Suppressor macrophage treated with lipopolysaccharide for 4 hours (primary cell): Measurements from ENCODE around the gene NKAPL.

Experiments
- DNase-seq: peaks from one replicate; pipeline ENCODE4 v3.0.0-alpha.2; 2020

NKAPL gene

DNA sequence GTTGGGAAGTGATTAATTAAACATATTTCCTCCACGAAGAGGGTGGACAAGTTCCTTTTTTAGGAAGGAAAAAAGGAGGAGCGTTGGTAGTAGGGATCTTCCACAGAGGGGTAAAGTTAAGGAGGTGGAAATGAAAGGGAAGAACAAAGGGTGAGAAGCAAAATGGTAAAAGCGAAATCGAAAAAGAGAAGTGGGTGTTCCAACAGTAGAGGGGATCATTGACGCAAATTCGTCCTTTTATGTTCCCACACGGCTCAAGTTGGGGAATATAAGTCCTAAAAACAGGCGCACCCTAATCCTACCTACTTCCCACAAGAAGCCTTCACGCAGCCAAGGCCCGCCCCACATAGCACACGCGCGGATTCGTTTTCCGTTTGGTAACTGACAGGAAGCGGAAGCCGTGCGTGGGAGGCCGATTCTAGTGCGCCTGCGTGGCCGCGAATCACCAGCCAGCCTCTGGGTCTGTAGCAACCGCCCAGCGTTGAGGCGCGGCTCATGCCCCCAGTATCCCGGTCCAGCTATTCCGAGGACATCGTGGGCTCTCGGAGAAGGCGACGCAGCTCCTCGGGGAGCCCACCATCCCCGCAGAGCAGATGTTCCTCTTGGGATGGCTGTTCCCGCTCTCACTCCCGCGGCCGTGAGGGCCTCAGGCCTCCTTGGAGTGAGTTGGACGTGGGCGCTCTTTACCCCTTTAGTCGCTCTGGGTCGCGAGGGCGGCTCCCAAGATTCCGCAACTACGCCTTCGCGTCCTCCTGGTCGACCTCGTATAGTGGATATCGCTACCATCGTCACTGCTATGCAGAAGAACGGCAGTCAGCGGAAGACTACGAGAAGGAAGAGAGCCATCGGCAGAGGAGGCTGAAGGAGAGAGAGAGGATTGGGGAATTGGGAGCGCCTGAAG, at the start of gene NKAPL:
TSS of gene NKAPL (plus strand) at position 421 of the 901 bp plus-strand sequence. CDS start at position 496, 75 bp downstream.
- peak; percentile 85 for DNase-seq

GRCh38 chr6:28209753-28210535, 49.2 kb upstream of the NKAPL start:
- DNase-seq: no peak

DNA sequence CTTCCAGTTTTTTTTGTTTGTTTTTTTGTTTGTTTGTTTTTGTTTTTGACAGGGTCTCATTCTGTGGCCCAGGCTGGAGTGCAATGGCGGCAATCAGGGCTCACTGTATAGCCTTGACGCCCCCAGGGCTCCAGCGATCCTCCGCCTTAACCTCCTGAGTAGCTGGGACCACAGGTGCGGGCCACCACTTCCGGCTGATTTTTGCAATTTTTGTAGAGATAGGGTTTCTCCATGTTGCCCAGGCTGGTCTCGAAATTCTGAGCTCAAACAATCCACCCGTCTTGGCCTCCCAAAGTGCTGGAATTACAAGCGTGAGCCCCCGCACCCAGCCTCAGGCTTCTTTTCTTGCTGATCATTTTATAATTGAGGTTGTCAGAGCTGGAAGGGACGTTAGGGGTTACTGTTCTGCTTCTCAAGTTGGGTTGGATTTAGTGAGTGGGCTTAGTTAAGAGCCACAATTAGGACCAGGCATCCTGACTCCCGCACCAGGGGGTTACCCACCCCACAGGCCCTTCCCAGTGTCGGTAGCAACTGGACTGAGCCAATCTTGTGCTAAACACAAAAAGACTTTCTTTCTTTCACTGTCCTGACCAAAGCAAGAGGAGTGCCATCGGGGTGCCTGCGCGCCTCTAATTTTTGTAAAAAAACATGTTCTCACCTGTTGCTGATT, 47.1 kb upstream of the NKAPL start:
- no peak for DNase-seq

DNA sequence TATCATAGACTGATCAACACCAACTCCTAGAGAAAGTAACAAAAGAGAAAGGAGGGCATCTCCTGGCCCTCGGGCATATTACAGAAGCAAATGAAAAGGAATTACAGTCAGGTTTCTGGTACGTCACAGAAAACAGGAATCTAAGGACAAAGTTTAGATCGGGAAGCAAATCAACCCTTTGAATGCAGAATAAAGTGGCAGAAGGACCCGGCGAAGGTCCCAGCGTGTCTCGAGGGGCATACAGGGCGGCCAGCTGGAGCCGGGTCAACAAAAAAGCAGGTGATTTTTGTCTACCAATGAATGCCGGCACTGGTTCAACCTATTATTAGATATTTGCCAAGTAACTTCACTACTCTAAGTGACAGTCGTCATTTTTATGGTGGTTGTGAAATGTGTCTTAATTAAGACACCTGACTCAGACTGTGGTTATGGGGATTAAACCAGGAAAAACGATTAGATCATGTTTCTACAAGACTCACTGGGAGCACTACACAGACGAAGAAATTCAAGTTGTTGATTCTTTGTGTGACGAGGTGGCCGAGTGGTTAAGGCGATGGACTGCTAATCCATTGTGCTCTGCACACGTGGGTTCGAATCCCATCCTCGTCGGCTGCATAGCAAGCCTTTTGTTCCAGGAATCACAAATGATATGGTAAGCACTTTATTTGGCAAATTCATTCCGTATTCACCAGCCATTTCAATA, 46.4 kb upstream of the NKAPL start:
- DNase-seq: peak; percentile 79

- no peak for DNase-seq
Observed at GRCh38 chr6:28213213-28213523, 45.9 kb upstream of the NKAPL start.

- no peak for DNase-seq
Observed at GRCh38 chr6:28215425-28215824, 43.7 kb upstream of the NKAPL start.

DNA sequence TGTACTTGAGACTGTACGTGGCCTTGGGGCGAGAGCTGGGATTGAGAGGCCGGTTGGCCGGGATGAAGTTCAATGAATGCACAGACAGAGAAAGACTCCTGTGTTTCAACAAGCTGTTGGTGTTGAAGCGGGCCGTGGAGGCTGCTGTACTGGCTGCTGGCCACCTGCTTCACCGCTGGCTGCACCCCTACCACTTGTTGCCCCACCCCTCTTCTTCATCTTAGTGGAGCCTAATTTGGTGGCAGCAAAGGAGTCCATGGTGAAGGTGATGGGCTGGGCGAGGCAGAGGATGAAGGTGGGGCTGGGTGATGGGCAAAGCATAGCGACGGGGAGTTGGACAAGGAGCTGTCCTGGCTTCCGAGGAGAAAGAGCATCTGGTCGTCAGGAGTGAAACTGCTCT, 41.2 kb upstream of the NKAPL start:
- no peak for DNase-seq

DNA sequence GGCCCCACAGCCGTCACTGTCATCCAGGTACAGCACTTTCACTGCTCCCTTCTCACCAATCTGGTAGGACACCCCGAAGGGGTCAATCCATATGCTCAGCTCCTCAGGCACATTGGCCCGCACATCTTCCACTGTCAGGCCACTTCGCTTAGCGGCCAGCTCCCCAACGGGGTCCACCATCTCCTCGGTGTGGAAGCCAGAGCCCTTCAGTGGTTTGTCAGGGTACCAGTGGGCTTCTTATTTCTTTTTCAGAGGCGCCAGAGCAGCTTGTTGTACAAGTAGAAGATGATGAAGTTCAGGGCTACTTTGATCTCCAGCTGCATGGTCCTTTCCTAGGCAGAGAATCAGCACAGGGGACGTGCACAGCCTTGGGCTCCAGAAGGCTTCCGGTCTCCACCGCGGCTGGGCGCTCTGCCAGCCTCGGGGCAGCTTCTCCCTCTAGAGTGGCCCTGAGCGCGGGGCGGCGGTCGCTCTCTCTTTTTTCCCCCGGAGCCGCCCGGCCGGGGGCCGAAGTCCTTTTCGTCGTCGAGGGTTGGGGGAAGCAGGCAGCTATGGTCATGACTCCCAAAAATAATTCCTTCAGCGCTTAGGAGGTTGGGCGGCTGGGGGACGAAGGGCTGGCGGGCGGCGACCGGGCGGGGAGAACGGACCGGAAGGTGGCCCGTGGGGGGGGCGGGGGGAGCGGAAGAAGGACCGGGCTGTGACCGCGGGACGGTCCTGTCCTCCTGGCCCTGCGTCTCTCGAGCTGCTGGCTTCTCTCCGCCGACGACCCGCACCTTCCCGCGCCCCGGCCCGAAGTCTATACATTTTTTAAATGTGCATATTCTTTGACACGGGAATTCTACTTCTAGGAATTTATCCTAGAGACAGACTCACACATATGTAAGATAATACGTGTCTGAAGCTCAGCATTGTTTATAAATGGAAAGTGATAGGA, 40.5 kb upstream of the NKAPL start:
- peak; percentile 77 for DNase-seq

DNA sequence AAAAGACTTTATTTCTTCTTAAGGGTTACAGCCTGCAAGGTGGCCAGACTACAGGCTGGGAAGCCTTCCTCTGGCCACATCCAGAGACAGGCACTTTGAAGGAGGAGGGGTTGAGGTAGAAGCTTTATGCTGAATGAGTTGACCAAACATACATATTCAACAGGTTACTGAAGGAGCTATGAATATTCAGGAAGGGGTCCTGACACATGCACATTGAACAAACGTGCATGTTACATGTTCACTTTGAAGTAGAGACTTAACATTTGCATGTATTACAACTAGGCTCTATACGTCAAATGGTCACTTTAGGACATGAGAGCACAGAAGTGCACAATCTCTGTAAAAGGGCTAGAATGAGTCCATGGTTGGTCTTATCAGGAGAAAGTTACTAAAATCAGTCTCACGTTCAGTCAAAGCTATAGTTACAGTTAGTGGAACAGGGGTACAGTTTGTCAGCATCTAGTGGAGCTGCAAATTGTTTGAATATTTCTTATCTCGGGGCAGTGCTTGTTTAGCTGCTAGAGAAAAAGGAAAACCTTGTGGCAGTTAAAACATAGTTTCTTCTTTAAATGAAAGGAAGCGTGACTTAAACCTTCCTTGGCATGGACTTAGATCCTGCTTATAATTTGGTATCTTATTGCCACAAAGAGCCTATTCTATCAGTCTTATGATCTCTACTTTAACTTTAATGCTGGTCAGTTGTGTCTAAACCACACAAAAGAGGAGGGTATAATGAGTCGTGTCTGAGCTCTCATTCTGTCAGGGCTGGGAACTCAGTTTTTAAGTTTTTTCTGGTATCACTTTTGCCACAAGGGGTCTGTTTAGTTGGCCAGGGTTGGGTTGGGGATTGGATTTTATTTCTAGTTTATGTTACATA, 38.6 kb upstream of the NKAPL start:
- DNase-seq: no peak

GRCh38 chr6:28224131-28225055, 34.7 kb upstream of the NKAPL start:
- DNase-seq: no peak

GRCh38 chr6:28225056-28225834, 33.9 kb upstream of the NKAPL start, which contains the start of gene ZSCAN9:
Gene ZSCAN9, plus strand, starts transcription at chr6:28225275. Its CDS starts 1,810 bp downstream, at chr6:28227085.
- peak; percentile 84 for DNase-seq

DNA sequence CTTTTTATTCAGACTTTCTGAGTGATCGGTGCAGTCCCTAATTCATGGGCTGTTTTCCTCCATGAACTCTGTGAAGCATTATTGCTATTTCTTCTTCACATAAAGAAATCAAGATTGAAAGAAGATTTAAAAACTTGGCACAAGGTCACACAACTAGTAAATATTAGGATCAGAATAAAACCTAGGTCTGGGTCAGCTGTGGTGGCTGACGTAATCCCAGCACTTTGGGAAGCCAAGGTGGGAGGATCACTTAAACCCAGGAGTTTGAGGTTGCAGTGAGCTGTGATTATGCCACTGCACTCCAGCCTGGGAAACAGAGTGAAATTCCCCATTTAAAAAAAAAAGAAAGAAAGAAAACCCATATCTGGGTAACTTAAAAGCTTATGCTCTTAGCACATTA, 32.6 kb upstream of the NKAPL start:
- DNase-seq: no peak

- DNase-seq: no peak
Observed at GRCh38 chr6:28232785-28233184, 26.3 kb upstream of the NKAPL start.

DNA sequence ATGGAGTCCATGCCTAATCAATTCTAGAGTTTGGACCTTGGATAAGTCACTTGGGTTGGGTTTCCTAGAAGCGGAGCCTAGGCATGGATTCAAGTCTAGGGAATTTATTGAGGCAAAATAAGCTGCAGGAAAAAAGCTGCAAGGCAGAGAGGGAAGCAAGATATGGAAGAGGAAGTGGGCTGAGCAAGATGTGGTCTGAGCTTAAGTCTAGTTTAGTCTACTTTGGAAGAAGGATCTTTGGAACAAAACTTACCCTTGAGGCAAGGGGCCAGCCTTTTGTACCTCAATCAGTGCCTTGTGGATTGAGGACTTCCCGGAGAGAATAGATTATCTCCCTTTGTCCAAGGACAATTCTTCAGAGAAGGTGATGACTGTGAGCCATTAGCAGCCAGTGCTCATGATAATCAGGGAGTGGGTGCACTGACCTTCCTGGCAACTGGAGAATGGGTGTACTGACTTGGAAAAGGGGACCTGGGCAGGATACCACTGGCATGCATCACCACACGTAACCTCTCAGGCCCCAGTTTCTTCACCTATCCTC, 23.1 kb upstream of the NKAPL start:
- DNase-seq: peak; percentile 21

DNA sequence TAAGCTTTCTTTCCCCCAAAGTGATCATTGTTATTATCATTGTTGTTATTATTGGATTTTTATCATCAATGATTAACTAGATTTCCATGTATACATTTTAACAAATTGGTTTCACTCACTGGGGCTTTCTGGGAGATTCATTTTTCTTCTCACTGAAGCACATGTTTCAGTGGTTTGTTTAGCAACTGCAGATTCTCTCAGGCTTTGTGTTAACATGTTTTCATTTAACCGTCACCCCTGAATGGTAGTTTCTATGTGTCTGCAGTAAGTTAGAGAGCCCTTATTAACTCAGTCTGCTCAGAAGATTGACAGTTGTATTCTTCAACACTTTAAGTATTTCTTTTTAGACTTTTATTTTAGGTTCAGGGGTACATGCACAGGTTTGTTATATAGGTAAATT, 19.5 kb upstream of the NKAPL start:
- DNase-seq: no peak

- no peak for DNase-seq
Observed at GRCh38 chr6:28240471-28240870, 18.6 kb upstream of the NKAPL start.

- DNase-seq: no peak
Observed at GRCh38 chr6:28243946-28244345, 15.2 kb upstream of the NKAPL start.

- DNase-seq: no peak
Observed at GRCh38 chr6:28245206-28245941, 13.7 kb upstream of the NKAPL start.
